HG03442 (cell line): ENCODE measurements around the gene SEPTIN8.

Source experiments
- ATAC-seq: cut with Tn5 transposase; IDR thresholded peaks from one replicate; pipeline ENCODE4 v1.9.1; 2021; ENCODE audit warnings: mild to moderate bottlenecking, moderate library complexity; ENCODE audit not compliant: unreplicated experiment

Gene SEPTIN8

GRCh38 chr5:132785365-132785764 lies 8.3 kb upstream of the SEPTIN8 start:
- ATAC-seq, result no peak

- ATAC-seq, result no peak
Observed at GRCh38 chr5:132782101-132782500, 5.1 kb upstream of the SEPTIN8 start.

- no peak for ATAC-seq
Observed at GRCh38 chr5:132781029-132781428, 4.0 kb upstream of the SEPTIN8 start.

GRCh38 chr5:132780577-132780976 lies 3.5 kb upstream of the SEPTIN8 start:
- no peak for ATAC-seq

DNA sequence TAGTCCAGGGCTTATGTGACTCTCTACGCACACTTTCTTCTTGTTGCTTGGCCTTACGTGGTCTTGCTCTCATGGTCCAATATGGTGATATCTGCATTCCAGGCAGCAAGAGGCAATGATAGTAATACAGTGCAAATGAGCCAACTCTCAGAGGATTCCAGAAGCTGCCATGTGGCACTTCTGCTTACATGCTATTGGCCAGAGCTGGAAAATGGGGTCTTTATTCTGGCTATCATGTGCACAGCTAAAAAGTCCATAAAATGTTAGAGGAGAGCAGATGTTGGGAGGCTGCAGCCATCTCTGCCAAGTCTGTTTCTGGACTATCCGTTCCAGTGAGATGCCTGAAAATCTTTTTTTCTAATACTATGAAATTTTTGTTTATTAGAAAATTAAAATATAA lies 2.9 kb upstream of the SEPTIN8 start:
- no peak for ATAC-seq

DNA sequence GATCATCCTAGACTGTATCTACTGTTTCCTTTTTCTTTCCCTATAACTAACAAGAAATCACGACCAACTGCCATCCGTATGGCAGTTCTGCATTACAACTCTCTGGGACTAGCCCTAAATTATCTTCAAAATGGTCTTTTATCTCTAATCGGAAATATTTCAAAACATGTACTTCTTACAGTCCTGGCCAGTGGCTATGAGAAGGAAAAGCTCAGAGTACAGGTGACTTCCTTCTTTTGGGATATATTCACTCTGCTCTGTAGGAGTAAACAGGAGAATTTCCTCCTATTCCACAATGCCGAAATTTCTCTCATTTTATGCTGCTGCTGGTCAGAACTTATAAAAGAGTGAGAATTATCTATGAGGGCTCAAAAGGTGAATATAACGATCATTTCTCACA lies 1.8 kb upstream of the SEPTIN8 start:
- no peak for ATAC-seq

DNA sequence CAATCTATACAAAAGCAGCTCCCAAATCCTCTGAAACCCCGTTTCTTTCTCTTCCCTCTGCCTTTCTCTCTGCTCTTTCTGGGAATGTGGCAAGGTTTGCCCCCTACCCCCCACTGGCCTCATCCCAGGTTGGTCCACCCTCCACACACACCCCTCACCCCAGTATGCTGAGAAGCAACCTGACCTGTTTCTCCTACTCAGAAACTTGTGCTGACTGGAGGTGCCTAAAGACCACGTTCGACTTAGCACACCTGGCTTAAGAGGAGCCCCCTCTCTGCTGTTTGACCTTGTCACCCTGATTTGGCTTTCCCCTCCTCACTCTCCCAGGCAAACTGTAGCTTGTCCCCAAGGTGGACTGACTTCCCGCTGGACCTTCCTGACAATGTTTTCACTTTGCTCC lies 1.1 kb upstream of the SEPTIN8 start:
- ATAC-seq, result no peak

- ATAC-seq, result peak; percentile 20
Observed at GRCh38 chr5:132776938-132777208, 166 bp downstream of the SEPTIN8 start.

GRCh38 chr5:132776131-132776937 lies 705 bp downstream of the SEPTIN8 start:
- peak; percentile 11 for ATAC-seq

DNA sequence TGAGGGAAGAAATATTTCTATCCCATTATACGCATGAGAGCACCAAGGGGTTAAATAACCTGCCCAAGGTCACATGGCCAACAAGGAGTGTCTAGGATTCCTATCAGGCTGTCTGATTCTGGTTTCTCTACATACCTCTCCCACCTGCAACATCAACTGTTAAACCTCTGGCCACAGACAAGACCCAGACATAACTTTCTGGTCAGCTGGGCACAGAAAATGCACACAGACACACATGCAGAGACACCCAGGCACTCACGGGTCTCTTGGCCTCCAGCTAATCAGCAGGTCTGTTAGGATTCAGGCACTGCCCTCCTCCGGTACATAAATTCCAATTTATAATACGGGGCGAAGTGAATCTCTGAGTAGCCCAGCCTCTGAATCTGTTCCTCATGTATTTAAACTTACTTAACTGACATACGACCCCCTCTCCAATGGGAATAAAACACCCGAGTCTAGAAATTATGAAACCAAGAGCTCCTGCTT lies 1.5 kb downstream of the SEPTIN8 start:
- ATAC-seq, result no peak

DNA sequence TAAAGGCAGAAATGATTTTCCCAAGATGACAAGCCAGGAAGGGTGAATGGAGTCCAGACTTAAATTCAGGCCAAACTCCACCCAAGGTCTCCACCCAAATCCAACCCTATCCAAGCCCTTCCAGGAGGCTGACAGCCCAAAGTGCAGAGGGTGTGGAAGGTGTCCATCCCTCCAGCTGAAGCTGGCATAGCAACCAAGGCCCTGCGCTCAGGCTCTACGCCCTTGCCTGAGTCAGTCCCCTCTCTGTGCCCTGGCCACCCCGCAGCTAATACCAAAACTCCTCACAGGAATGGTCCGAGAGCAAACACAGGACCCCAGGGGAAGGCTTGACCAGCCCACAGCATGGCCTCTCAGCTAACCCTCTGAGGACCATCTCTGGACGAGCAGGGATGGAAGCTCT lies 2.1 kb downstream of the SEPTIN8 start:
- ATAC-seq, result no peak

DNA sequence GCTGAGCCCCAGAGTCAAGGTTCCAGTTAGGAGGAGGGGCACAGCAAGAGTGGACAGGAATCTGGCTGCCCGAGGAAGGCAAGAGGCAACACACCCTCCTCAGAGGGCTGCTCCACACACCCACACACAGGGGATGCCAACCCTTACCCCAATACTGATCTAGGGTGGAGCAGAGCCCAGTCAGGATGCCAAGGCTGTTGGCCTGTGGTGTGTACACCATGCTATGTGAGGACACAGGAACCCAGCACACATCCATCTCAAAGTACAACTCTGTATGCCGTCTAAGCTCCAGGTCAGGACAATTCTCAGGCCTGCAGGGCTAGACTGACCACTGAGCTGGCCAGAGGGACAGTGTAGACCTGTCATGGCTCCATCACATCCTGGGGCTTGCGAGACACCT lies 2.6 kb downstream of the SEPTIN8 start:
- no peak for ATAC-seq

DNA sequence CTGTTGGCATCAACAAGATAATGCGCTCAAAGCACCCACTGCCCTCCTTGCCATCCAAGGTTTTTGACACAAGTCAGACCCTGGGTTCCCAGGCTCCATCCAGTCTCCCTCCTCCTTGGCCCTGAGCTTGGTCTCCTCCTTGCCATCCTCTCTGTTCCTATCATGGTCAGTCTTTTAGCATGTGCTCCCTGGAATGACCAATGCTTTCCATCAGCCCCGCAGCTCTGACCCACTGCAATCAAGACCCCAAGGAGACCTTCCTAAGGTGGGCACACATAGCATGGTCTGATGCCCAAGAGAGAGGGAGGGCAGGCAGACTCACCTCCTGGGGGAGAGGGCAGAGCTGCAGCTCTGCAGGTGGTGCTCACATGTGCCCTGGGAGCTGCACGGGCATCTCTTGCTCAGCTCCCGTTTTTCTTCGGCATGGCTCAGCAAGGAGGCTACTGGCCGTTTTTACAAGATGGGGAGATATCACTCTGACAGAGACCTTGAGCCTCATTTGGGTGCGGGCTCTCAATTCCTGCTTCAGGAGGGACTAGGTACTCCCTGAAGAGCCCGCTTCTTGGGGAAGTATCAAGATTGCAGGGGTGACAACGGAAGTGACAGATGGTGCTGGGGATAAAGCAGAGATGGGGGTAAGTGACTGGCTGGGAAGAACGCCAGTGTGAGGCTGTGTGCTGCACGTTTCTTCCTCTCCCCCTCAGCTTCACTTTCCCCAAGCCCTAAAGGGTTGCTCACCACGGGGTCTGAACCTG lies 3.3 kb downstream of the SEPTIN8 start:
- ATAC-seq, result no peak

DNA sequence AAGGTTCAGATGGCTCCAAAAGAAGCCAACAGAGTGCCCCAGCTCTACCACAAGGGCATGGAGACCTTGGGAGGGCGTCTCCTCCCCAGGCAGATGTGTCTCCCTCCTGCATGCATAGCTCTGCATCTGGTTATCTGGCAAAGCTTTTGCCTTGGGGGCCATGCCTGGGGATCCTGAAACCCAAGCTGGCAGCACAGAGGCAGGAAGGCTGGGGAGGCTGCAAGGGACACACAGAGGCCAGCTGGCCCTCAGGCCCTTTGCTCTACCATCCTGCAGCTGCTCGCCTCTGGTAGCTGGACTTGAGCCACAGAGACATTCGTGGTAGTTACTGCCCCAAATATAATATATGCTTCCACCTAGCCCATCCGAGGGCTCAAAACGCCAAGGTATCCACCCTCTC lies 3.9 kb downstream of the SEPTIN8 start:
- ATAC-seq, result no peak

- no peak for ATAC-seq
Observed at GRCh38 chr5:132772291-132773070, 4.6 kb downstream of the SEPTIN8 start.

GRCh38 chr5:132771503-132771998 lies 5.5 kb downstream of the SEPTIN8 start:
- ATAC-seq, result no peak

DNA sequence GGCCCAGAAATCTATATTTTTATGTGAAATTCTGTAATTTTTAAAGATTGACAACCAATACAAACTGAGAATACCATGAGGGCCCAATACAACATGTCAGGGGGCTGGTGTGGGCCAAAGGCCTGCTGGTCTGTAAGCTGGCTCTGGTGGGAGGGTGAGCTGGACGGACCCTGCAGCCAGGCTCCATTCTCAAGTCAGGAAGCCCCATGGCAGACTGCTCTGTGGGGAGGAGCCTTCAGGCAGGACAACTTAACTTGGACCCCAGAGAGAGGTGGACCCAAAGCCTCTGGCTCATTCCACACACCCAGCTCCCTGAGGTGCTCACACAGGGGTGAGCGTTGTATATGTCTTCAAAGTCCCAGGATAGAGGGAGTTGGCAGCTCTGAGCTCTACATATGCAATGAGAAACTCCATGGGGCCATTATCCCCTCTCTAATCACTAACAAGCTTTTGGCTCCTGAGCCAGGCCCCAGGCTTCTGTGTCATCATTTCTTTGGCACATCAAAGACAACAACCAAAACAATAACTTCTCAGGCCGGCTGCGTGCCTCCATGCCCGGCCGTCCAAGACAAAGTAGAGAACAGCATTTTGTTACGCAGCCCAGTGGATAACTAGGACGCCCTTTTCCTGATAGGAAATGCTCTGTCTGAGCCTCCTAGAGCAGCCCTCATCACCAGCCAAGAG lies 6.4 kb downstream of the SEPTIN8 start:
- ATAC-seq, result no peak

DNA sequence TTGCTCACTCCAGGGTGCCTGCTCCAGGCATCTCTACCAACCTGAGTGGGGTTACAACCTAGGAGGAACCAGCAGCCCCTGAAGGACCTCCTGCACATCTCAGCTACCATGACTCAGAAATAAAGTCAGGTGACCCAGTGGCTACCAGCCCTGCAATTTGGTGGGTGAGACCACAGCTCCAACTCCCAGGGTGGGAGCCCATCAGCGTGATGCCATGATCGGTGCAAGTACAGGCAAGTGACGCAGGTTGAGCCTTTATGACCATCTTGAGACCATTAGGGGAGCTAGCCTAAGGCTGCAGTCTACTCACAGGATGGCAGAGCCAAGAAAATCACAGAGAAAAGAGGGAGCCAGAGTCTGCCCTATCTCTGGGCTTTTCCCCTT lies 8.6 kb downstream of the SEPTIN8 start:
- ATAC-seq, result no peak

GRCh38 chr5:132767150-132767549 lies 9.9 kb downstream of the SEPTIN8 start:
- ATAC-seq, result no peak

GRCh38 chr5:132766806-132767055 lies 10.3 kb downstream of the SEPTIN8 start:
- no peak for ATAC-seq
